B cell (primary cell): ENCODE data around the gene SH3YL1.

Experiments used
- EZH2 ChIP-seq: IDR thresholded peaks from 2 replicates; pipeline ENCODE4 v1.6.1; 2012; ENCODE audit warnings: borderline replicate concordance, low read depth, mild to moderate bottlenecking, moderate library complexity, low read length; ENCODE audit not compliant: insufficient read depth, poor library complexity, severe bottlenecking
- TF ChIP-seq, protein P1 (sequence below): fragments of 200-600 bp; IDR thresholded peaks from one replicate; pipeline ENCODE4 v1.8.0; 2022; ENCODE audit warnings: antibody characterized with exemption, mild to moderate bottlenecking

DNA sequence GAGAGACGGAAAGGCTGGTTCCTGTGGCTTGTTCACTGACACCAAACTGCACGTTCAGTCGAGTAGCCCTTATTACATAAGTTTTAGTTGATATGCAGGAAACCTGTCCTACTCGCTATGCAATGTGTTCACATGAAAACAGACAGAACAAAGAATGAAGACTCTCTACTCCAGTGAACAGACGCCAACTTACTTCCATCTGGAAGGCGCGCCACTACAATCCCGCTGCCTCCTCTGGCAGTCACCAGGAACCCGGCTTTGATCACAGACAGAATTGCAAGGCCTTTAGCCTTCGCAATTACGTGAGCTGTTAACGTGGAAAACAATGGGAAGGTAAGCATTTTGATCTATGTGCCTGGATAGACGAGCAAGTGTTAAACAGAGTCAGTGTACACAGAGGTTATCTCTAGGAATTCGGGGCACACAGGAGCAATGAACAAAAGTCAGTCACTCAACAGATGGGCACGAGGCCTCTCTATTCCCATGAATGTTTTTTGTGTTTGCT, 14.2 kb downstream of the SH3YL1 start:
- TF ChIP-seq, protein P1, sequence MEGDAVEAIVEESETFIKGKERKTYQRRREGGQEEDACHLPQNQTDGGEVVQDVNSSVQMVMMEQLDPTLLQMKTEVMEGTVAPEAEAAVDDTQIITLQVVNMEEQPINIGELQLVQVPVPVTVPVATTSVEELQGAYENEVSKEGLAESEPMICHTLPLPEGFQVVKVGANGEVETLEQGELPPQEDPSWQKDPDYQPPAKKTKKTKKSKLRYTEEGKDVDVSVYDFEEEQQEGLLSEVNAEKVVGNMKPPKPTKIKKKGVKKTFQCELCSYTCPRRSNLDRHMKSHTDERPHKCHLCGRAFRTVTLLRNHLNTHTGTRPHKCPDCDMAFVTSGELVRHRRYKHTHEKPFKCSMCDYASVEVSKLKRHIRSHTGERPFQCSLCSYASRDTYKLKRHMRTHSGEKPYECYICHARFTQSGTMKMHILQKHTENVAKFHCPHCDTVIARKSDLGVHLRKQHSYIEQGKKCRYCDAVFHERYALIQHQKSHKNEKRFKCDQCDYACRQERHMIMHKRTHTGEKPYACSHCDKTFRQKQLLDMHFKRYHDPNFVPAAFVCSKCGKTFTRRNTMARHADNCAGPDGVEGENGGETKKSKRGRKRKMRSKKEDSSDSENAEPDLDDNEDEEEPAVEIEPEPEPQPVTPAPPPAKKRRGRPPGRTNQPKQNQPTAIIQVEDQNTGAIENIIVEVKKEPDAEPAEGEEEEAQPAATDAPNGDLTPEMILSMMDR: no peak
- TF ChIP-seq EZH2: no peak
